ES-I3 (cell line): Measurements from ENCODE around the gene AMFR.

Source experiments
- H3K36me3 ChIP-seq: 2 replicates; pipeline ENCODE4 v1.6.1; 2013; ENCODE audit warnings: mild to moderate bottlenecking, low read length, control low read depth, moderate library complexity; ENCODE audit not compliant: insufficient read depth
- H3K4me1 ChIP-seq: 2 replicates; pipeline ENCODE4 v1.6.1; 2013; ENCODE audit warnings: mild to moderate bottlenecking, control low read depth, low read length; ENCODE audit not compliant: insufficient read depth
- H3K9ac ChIP-seq: 2 replicates; pipeline ENCODE4 v1.6.1; 2013; ENCODE audit warnings: low read depth, mild to moderate bottlenecking, low read length, moderate library complexity
- H3K9me3 ChIP-seq: 2 replicates; pipeline ENCODE4 v1.6.1; 2013; ENCODE audit warnings: mild to moderate bottlenecking, low read length, moderate library complexity; ENCODE audit not compliant: control insufficient read depth, insufficient read depth

AMFR gene

DNA sequence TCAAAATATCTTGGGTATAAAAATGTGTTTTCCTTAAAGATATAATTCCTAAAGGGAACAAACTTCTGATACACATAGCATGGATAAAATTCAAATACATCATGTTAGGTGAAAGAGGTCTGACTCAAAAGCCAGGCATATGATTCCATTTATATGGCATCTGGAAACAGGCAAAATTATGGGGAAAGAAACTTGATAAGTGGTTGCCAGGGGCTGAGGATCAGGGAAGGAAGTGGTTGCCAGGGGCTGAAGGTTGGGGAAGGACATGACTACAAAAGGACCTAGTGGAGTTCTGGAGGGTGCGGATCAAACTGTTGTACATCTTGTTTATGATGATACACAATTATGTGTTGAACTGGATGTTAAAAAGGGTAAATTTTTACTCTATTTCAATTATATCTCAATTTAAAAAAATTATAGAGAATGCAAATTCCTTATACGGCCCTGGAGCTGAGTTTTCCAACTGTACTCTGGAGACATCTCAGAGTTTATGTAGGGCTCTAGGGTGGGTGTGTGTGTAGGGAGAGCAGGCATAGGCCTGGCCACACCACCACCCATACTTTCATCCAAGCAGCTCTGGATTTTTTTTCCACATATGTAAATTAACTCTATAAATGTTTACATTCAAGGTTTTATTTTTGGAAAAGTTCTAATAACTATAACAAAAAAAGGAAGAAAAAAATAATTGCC, 55.0 kb downstream of the AMFR start:
- H3K9ac ChIP-seq = no peak overlapping the region
- H3K36me3 ChIP-seq = no peaks in the 10 kb centered on the region
- H3K9me3 ChIP-seq = no peaks in the 10 kb centered on the region; the same call in 1 of the 2 replicates
- H3K4me1 ChIP-seq = no peaks in the 10 kb centered on the region

DNA sequence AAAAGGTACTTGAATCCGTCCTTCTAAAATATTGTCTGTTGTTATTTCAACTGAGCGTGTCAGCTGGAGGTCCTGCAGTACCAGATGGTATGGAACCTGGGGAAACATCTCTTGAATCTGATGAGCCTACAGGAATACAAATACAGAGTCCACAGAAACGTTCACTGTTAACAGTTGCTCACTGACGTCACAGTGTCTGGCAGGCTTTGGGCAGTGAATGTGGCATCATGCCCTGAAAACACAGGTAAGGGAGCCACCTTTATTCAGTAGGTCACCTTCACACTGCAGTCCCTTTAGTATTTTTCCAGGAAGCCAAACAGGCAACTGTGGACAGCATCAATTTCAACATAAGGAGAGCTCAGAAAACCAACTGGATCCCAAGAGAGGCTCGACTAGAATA, 56.1 kb downstream of the AMFR start:
- H3K9ac ChIP-seq = no peak overlapping the region
- H3K4me1 ChIP-seq = no peaks in the 10 kb centered on the region
- H3K9me3 ChIP-seq = no peaks in the 10 kb centered on the region; the same call in 1 of the 2 replicates
- H3K36me3 ChIP-seq = no peaks in the 10 kb centered on the region

DNA sequence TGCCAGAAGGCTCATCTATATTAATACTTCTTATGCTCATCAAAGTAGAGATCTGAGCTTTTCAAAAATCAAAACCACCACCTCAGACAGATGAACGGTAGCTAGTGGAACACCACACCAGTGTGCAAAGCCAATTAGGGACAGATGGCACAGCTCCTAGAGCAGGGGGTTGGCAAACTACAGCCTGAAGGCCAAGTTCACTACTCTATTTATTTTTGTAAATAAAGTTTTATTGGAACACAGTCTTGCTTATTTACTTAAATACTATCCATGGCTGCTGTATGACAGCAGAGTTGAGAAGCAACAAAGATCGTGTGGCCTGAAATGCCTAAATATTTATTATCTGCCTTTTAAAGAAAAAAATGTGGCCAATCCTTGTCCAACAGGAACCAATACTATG, 56.8 kb downstream of the AMFR start:
- no peaks in the 10 kb centered on the region; the same call in 1 of the 2 replicates for H3K9me3 ChIP-seq
- H3K36me3 ChIP-seq = no peaks in the 10 kb centered on the region; the same call in 1 of the 2 replicates
- H3K9ac ChIP-seq = no peak overlapping the region
- H3K4me1 ChIP-seq = no peaks in the 10 kb centered on the region

DNA sequence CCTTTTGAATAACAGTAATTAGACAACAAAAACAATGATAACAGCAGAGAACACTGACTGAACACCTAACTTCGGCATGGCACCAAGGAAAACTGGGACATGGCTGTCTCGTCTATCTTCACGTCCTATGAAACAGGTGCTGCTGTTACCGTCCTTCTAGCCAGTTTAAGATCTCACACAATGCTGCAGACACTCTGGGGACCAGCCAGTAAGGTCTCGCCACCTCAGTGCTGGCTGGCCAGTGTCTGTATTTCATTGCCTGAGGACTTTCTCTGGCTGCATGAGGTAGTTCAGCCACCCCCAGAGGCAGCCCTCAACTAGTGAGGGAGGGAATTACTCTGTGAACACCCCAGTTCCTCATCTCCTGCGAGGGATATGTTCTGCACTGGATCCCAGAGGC, 57.6 kb downstream of the AMFR start:
- H3K4me1 ChIP-seq = no peaks in the 10 kb centered on the region
- no peaks in the 10 kb centered on the region; the same call in 1 of the 2 replicates for H3K9me3 ChIP-seq
- no peaks in the 10 kb centered on the region; the same call in 1 of the 2 replicates for H3K36me3 ChIP-seq
- no peak overlapping the region for H3K9ac ChIP-seq

DNA sequence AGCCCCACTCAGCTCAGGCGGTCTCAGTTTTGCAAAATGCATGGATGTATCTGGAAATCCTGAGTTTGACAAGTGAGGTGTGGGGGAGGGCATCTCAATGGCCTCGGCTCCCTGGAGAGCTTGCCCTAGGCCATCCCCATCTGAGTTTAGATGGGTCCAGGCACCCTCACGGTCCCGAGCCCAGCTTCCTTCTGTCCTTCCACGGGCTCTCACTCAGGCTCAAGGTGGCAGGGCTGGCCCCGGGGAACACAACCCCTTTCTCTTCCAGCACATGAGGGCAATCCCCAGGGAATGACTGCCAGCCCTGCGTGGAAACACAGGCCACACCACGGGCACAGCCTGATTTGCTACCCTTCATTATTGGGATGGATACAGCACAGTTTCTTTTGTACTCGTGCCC, 58.4 kb downstream of the AMFR start:
- Histone ChIP-seq H3K9ac (no peak overlapping the region), H3K36me3 (no peaks in the 10 kb centered on the region; the same call in 1 of the 2 replicates), H3K4me1 (no peaks in the 10 kb centered on the region), H3K9me3 (no peaks in the 10 kb centered on the region; the same call in 1 of the 2 replicates)

DNA sequence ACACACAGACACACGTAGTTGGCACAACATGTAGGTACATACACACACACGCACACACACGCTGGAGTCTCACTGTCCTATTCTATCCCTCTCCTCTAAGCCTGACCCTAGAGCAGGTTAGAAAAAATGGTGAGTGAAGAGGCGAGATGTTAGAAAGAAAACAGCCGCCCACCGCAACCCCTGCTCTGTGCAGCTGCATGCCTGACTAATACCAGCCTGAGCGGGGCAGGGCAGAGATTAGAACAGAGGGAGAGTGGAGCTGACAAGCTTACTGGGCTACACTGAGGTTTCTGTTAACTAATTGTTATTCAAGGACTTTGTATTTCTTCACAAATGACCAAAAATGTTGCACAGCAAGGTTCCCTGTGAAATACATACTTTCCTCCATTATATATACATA, 59.8 kb downstream of the AMFR start:
- Histone ChIP-seq H3K9me3 (no peaks in the 10 kb centered on the region; the same call in 1 of the 2 replicates), H3K36me3 (no peaks in the 10 kb centered on the region; the same call in 1 of the 2 replicates), H3K9ac (no peak overlapping the region), H3K4me1 (no peaks in the 10 kb centered on the region)

DNA sequence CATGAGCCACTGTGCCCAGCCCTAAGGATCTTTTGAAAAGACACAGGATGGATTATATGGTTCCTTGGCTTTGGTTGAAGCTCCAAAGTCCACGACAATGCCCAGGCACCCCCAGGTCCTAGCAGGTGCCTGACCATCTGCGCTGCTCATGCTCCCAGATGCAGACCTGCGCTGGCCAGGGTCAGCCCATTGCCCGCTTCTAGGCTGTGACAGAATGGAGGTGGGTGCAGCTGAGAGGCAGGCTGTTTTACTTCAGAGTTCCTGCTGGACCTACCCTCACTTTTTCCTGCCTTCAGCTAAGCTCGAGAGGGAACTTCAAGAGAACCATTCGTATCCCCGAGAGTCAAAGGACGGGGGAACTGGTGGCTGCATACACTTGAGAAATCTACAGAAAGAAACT, 60.5 kb downstream of the AMFR start:
- Histone ChIP-seq H3K9me3 (no peaks in the 10 kb centered on the region; the same call in 1 of the 2 replicates), H3K36me3 (no peaks in the 10 kb centered on the region; the same call in 1 of the 2 replicates), H3K4me1 (no peaks in the 10 kb centered on the region), H3K9ac (no peak overlapping the region)

DNA sequence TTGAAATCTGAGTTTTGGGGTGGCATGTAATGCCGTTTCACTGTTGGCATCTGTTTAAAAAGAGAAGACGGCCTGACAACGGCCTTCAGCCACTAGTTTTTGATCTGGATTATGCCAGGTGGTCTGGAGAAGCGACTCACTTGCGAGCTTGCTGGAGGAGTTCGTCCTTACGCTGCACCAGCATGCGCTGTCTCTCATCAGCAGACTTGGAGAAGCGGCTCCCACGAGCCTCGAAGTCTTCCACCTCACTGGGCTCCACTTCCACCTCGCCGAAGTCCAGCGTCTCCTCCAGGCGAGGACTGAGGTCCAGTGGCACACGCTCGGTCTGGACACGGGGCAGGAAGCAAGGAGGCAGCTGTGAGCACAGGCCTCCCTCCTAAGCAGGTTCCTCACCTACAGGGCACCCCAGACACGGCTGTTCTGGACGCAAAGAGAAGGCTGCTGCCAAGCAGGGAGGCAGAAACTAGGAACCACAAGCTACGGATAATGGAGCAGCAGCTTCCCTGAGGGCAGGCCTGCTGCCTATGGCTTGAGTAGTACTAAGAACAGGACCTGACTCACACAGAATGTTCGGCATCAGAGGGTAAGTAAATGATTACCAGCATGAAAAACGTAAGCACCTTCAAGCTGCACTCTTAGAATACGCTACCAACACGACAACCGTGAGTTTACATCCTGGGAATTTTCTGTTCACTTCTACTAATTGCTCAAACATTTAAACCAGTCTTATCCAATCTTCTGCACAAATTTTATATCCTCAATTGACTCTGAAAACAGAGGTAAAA, 61.4 kb downstream of the AMFR start:
- Histone ChIP-seq H3K9ac (no peak overlapping the region), H3K36me3 (no peaks in the 10 kb centered on the region; the same call in 1 of the 2 replicates), H3K9me3 (no peaks in the 10 kb centered on the region; the same call in 1 of the 2 replicates), H3K4me1 (no peaks in the 10 kb centered on the region)

DNA sequence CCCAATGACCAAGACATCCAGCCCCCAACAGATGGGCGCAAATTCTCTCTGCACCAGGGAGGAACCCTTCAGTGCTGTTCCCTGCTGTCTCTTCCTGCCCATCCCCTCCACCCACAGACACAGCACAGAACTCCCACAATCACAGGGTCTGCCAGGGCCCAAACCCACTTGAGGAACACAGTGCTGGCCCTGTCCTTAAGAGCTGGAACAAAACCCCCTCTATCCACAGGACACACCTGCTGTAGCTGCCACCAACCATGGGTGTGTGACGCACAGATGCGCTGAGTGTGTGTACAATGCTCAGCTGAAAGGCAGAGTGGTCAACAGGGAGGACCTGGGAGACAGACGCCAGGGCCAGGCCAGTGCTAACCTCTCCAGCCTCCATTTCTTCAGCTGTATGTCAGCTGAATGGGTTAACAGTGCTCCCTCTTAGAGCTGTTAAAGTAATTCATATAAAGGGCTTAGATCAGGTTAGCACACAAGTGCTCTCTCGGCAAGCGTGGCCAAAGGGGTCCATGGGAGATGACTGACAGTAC, 62.1 kb downstream of the AMFR start:
- H3K9me3 ChIP-seq = no peaks in the 10 kb centered on the region; the same call in 1 of the 2 replicates
- no peak overlapping the region for H3K9ac ChIP-seq
- no peaks in the 10 kb centered on the region; the same call in 1 of the 2 replicates for H3K4me1 ChIP-seq
- no peaks in the 10 kb centered on the region; the same call in 1 of the 2 replicates for H3K36me3 ChIP-seq

DNA sequence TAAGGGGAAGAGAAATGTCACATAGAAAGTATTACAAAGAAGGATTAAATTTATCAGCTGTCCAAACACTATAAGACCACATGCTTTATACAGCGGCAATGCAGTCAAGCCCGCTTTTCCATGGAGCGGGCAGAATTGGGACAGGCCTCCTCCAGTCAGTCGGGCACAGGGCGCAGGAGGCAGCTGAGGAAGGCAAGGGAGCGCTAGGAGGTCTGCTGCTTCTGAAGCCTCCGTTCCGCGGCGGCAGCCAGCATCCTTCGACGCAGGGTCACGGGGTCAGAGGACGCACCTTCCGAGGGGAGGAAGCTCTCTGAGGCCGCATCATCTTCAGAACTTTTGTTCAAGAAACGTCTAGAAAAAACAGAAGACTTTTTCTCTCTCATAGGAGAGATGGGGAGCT, 62.6 kb downstream of the AMFR start:
- H3K4me1 ChIP-seq = no peaks in the 10 kb centered on the region; the same call in 1 of the 2 replicates
- no peak overlapping the region for H3K9ac ChIP-seq
- H3K9me3 ChIP-seq = no peaks in the 10 kb centered on the region; the same call in 1 of the 2 replicates
- no peaks in the 10 kb centered on the region; the same call in 1 of the 2 replicates for H3K36me3 ChIP-seq

DNA sequence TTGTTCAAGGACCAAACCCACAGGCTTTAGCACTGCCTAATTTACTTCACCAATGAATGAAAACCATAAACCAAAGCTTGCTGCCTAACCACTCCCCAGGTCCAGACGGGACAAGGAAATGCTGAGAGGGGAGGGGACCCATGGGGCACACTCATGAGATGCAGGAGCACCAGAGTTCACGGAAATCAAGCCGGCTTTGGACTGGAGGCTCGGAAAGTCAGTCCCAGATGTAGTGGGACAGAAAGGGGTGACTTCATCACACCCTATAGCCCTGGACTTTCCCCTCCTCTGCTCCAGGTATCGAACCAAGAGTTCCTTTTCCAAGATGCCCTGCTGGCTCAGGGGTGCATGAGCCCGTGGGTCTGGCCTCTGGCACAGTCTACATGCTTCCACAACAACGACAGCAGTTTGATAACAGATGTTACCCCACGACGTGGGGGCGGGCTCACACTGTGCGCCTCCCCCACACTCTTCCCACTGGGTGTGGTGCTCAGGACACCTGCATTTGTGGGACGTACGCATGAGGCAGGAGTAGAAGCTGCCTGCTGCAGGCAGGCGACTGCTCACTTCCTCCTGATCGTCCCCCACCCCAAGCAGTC, 63.2 kb downstream of the AMFR start:
- no peaks in the 10 kb centered on the region for H3K9me3 ChIP-seq
- H3K4me1 ChIP-seq = peaks cover 5% of the 10 kb centered on the region; the same call in 1 of the 2 replicates
- H3K36me3 ChIP-seq = no peaks in the 10 kb centered on the region; the same call in 1 of the 2 replicates
- no peak overlapping the region for H3K9ac ChIP-seq

DNA sequence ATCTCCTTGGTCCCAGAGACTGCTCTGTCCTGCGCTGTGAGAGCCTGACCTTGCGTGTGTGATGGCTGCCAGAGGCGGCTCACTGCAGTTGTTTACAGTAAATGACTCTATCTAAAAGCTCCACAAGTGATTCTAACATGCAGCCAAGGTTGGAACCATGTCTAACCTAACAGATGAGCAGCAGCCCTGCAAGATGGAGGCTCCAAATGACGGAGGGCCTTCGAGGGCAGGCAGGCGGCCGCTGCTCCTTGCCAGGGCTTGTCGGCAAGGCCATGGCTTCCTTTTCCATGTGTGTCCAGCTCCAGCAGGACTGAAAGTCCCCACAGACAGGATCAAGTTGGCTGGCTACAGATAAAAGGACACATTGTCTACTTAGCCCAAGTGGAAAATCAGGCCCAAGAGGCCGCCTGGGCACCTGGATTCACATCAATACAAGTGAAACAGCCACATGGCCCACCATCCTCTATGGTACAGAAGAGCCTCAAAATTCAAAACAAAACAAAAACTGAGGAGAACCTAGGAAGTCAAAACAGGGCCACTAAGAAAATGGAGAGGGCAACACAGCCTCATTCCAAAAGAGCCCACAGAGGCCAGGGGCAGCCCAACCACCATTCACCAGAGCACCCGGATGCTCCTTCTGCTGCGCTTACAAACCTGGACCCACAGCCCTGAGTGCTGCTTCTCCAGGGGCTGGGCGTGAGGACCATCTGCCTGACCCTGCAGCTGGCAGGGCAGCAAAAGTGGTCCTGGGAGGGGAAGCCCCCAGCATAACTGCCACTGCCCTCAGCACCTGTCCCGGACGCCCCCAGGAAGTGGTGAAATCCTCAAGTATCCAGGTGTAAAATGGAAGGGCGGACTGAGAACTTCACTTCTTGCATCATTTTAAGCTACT, 65.0 kb downstream of the AMFR start:
- no peaks in the 10 kb centered on the region for H3K9me3 ChIP-seq
- peaks cover 15% of the 10 kb centered on the region for H3K4me1 ChIP-seq
- H3K9ac ChIP-seq = no peak overlapping the region
- H3K36me3 ChIP-seq = no peaks in the 10 kb centered on the region; the same call in 1 of the 2 replicates

DNA sequence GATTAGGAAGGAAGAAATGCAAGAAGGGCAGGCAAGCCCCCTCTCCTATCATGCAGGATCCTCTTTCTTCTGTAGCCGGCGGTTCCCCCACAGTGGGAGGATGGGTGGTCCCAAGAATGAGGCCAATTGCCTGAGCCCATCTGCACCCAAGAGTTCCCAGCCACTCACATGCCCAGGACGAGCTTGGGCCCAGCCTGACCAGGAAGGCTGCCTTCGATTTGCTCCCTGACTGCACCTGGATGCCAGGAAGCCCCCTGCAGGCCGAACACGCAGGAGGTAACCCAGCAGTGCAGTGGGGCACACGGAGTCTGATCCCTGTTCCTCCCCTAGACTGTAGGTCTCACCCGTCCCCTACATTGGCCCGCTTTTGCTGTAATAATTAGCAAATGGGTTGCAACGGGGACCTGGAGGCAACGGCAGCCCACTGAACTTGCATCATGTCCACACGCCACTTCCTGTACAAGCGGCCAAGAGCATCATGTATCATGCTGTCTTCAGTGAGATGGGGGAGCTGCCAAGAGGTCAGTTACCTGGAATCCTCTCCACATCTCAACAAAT, 67.5 kb downstream of the AMFR start:
- H3K9me3 ChIP-seq = no peaks in the 10 kb centered on the region
- no peaks in the 10 kb centered on the region for H3K36me3 ChIP-seq
- no peak overlapping the region for H3K9ac ChIP-seq
- H3K4me1 ChIP-seq = peaks cover 17% of the 10 kb centered on the region
